Measurements from ENCODE around the gene RBM27. TPM values are rescaled to one million over a fixed set of nuclear protein-coding genes. Genes with fewer than 3 reads are reported as not detected.
"Not testable (repeated sequence)": the region's sequence is repeated elsewhere in the genome, so short reads cannot be mapped to it uniquely, and the experiment has no call there.

The RBM27 gene
- total RNA-seq, 1 experiment from 2014 or later = 24.8 TPM

DNA sequence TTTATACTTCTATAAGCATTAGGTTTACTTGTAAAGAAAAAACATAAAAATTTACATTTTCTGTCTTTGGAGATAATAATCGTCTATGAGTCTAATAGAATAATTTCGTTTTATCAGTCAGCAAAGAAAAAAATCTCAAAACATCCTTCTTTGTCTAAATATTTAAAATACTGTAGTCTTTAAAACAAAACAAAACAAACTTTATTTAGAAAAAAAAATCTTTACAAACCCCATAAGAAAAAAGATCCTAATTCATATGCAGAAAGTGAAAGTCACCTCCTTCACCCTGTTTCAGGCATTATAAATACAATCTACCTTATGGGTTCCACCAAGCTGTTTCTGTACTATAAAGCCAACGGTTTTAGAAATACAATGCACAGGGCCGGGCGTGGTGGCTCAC lies 26.6 kb upstream of the RBM27 start:
- Histone ChIP-seq H3K9me3 (ENCODE audit: low read length) (no peaks in the 10 kb centered on the region), H3K9ac (ENCODE audit: low read length) (no peak overlapping the region), H3K36me3 (ENCODE audit: insufficient read depth, low read length) (peaks cover 34% of the 10 kb centered on the region), H2AFZ (ENCODE audit: low read length) (no peak overlapping the region), H3K27ac (ENCODE audit: low read length) (no peak overlapping the region), H3K4me3 (ENCODE audit: low read length) (no peak overlapping the region), H4K20me1 (ENCODE audit: insufficient read depth, low read depth, low read length) (no peaks in the 10 kb centered on the region), H3K4me1 (ENCODE audit: low read length) (peaks cover 12% of the 10 kb centered on the region), H3K27me3 (ENCODE audit: low read length) (no peaks in the 10 kb centered on the region), H3K4me2 (ENCODE audit: low read depth, low read length, poor library complexity, severe bottlenecking) (no peak overlapping the region), H3K79me2 (ENCODE audit: low read length) (peaks cover 56% of the 10 kb centered on the region), H3K9me2 (replicated peaks; ENCODE audit: insufficient read depth, low read length) (no peaks in the 10 kb centered on the region; the same call in 1 of the 2 replicates)
- no peak for DNase-seq

DNA sequence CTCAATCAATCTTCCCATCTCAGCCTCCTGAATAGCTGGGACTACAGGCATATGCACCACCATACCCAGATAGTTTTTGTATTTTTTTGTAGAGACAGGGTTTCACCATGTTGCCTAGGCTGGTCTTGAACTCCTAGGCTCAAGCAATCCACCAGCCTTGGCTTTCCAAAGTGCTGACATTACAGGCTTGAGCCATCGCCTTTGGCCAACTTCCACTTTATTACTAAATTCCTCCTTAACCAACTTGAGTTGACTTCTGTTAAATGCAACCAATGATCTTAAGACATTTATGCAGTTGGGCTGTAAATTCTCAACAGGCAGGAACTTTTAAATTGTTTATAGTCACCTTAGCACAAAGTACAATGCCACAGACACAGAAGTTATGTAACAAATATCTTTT lies 23.7 kb upstream of the RBM27 start:
- no peaks in the 10 kb centered on the region for H4K20me1 ChIP-seq (ENCODE audit: insufficient read depth, low read depth, low read length)
- H3K9me3 ChIP-seq (ENCODE audit: low read length) = no peaks in the 10 kb centered on the region
- peaks cover 20% of the 10 kb centered on the region for H3K36me3 ChIP-seq (ENCODE audit: insufficient read depth, low read length)
- peaks cover 55% of the 10 kb centered on the region for H3K79me2 ChIP-seq (ENCODE audit: low read length)
- no peaks in the 10 kb centered on the region for H3K27me3 ChIP-seq (ENCODE audit: low read length)
- peaks cover 18% of the 10 kb centered on the region for H3K4me1 ChIP-seq (ENCODE audit: low read length)
- no peak overlapping the region for H3K4me3 ChIP-seq (ENCODE audit: low read length)
- DNase-seq = no peak
- no peak overlapping the region for H3K9ac ChIP-seq (ENCODE audit: low read length)
- H2AFZ ChIP-seq (ENCODE audit: low read length) = no peak overlapping the region
- no peaks in the 10 kb centered on the region; the same call in 1 of the 2 replicates for H3K9me2 ChIP-seq (replicated peaks; ENCODE audit: insufficient read depth, low read length)
- H3K27ac ChIP-seq (ENCODE audit: low read length) = no peak overlapping the region
- H3K4me2 ChIP-seq (ENCODE audit: low read depth, low read length, poor library complexity, severe bottlenecking) = peak overlapping the region; percentile 93

DNA sequence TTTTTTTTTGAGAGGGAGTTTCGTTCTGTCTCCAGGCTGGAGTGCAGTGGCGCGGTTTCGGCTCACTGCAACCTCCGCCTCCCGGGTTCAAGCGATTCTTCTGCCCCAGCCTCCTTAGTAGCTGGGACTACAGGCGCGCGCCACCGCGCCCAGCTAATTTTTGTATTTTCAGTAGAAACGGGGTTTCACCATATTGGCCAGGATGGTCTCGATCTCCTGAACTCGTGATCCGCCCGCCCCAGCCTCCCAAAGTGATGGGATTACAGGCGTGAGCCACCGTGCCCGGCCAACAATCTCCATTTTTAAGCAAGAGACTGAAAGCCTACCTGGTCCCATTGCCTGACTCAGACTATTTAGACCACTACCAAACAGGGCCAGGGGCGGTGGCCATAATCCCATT lies 20.0 kb upstream of the RBM27 start:
- not testable (repeated sequence) for H3K9me3 ChIP-seq (ENCODE audit: low read length); H3K36me3 ChIP-seq (ENCODE audit: insufficient read depth, low read length); H3K27me3 ChIP-seq (ENCODE audit: low read length); H3K27ac ChIP-seq (ENCODE audit: low read length); H2AFZ ChIP-seq (ENCODE audit: low read length); DNase-seq; H4K20me1 ChIP-seq (ENCODE audit: insufficient read depth, low read depth, low read length); H3K9me2 ChIP-seq (replicated peaks; ENCODE audit: insufficient read depth, low read length)
- Histone ChIP-seq H3K4me2 (ENCODE audit: low read depth, low read length, poor library complexity, severe bottlenecking) (peak overlapping the region; percentile 91), H3K4me1 (ENCODE audit: low read length) (peaks cover 18% of the 10 kb centered on the region), H3K79me2 (ENCODE audit: low read length) (peaks cover 40% of the 10 kb centered on the region), H3K9ac (ENCODE audit: low read length) (peak overlapping the region; percentile 77; the same call in 1 of the 2 replicates), H3K4me3 (ENCODE audit: low read length) (peak overlapping the region; percentile 86)

DNA sequence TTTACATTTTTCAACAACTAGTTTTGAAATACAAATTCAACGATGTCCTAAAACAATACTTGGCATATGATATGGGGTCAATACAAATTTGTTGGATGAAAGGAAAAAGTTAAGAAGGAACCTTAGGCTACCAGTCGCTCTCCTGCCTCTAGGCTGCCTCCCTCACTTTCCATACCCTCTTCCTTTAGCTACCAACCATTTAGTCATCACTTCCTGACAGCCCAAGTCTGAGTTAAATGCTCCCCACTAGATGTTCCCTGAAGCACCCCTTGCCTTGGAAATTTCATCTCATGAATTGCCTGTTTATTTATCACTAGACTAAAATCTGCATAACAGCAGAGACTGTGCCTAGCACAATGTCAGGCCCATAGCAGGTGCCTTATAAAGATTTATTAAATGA lies 18.2 kb upstream of the RBM27 start:
- H3K9me2 ChIP-seq (replicated peaks; ENCODE audit: insufficient read depth, low read length) = no peaks in the 10 kb centered on the region
- H3K36me3 ChIP-seq (ENCODE audit: insufficient read depth, low read length) = peaks cover 6% of the 10 kb centered on the region; the same call in 1 of the 2 replicates
- H3K4me1 ChIP-seq (ENCODE audit: low read length) = peaks cover 18% of the 10 kb centered on the region
- H3K9me3 ChIP-seq (ENCODE audit: low read length) = no peaks in the 10 kb centered on the region
- no peak overlapping the region for H3K4me2 ChIP-seq (ENCODE audit: low read depth, low read length, poor library complexity, severe bottlenecking)
- peaks cover 22% of the 10 kb centered on the region for H3K79me2 ChIP-seq (ENCODE audit: low read length)
- no peak overlapping the region for H2AFZ ChIP-seq (ENCODE audit: low read length)
- no peak overlapping the region for H3K27ac ChIP-seq (ENCODE audit: low read length)
- DNase-seq = no peak
- no peaks in the 10 kb centered on the region for H3K27me3 ChIP-seq (ENCODE audit: low read length)
- no peak overlapping the region for H3K9ac ChIP-seq (ENCODE audit: low read length)
- no peaks in the 10 kb centered on the region for H4K20me1 ChIP-seq (ENCODE audit: insufficient read depth, low read depth, low read length)
- no peak overlapping the region for H3K4me3 ChIP-seq (ENCODE audit: low read length)

DNA sequence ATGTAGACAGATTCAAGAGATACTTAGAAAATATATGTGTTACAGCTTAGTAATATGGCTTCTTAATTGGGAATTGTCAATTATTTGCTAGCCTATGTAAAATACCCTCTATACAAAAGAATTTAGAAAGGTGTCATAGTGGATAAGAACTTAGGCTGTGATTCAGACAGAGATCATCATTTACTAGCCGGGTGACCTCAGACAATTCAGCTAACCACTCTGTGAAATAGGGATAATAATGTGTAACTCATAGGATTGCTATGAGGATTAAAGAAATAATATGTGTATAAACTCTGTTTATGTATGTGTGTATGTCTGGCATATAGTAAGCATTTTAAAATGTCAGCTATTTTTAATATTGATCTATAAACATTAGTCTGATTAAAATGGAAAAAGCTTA lies 15.0 kb upstream of the RBM27 start:
- Histone ChIP-seq H3K4me2 (ENCODE audit: low read depth, low read length, poor library complexity, severe bottlenecking) (no peak overlapping the region), H2AFZ (ENCODE audit: low read length) (no peak overlapping the region), H3K9me2 (replicated peaks; ENCODE audit: insufficient read depth, low read length) (no peaks in the 10 kb centered on the region), H3K4me3 (ENCODE audit: low read length) (no peak overlapping the region), H3K9ac (ENCODE audit: low read length) (no peak overlapping the region), H3K9me3 (ENCODE audit: low read length) (no peaks in the 10 kb centered on the region), H3K4me1 (ENCODE audit: low read length) (no peaks in the 10 kb centered on the region), H3K79me2 (ENCODE audit: low read length) (no peaks in the 10 kb centered on the region), H3K27ac (ENCODE audit: low read length) (no peak overlapping the region), H4K20me1 (ENCODE audit: insufficient read depth, low read depth, low read length) (no peaks in the 10 kb centered on the region), H3K27me3 (ENCODE audit: low read length) (no peaks in the 10 kb centered on the region), H3K36me3 (ENCODE audit: insufficient read depth, low read length) (no peaks in the 10 kb centered on the region)
- DNase-seq = no peak

DNA sequence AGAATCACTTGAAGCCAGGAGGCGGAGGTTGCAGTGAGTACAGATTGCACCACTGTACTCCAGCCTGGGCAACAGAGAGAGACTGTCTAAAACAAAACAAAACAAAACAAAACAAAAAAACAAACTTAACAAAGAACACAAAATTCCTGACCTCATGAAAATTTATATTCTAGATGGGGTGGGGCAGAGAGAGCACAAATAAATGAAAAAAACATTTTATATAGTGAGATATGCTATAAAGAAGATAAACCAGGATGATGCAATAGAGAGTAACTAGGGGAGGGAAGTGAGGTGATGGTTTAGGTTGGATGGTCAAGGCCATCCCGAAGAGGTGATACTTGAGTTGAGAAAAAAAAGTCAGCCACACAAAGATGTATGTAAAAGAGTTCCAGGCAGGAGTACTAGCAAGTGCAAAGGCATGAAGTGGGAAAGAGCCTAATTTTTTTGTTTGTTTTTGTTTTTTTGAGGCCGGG lies 10.8 kb upstream of the RBM27 start:
- no peaks in the 10 kb centered on the region for H3K9me2 ChIP-seq (replicated peaks; ENCODE audit: insufficient read depth, low read length)
- no peak overlapping the region for H3K9ac ChIP-seq (ENCODE audit: low read length)
- H3K27me3 ChIP-seq (ENCODE audit: low read length) = no peaks in the 10 kb centered on the region
- no peak overlapping the region for H3K4me2 ChIP-seq (ENCODE audit: low read depth, low read length, poor library complexity, severe bottlenecking)
- no peaks in the 10 kb centered on the region for H3K79me2 ChIP-seq (ENCODE audit: low read length)
- H3K27ac ChIP-seq (ENCODE audit: low read length) = no peak overlapping the region
- H3K4me3 ChIP-seq (ENCODE audit: low read length) = no peak overlapping the region
- H4K20me1 ChIP-seq (ENCODE audit: insufficient read depth, low read depth, low read length) = no peaks in the 10 kb centered on the region
- H2AFZ ChIP-seq (ENCODE audit: low read length) = no peak overlapping the region
- DNase-seq = no peak
- peaks cover 7% of the 10 kb centered on the region for H3K4me1 ChIP-seq (ENCODE audit: low read length)
- no peaks in the 10 kb centered on the region for H3K9me3 ChIP-seq (ENCODE audit: low read length)
- no peaks in the 10 kb centered on the region for H3K36me3 ChIP-seq (ENCODE audit: insufficient read depth, low read length)

DNA sequence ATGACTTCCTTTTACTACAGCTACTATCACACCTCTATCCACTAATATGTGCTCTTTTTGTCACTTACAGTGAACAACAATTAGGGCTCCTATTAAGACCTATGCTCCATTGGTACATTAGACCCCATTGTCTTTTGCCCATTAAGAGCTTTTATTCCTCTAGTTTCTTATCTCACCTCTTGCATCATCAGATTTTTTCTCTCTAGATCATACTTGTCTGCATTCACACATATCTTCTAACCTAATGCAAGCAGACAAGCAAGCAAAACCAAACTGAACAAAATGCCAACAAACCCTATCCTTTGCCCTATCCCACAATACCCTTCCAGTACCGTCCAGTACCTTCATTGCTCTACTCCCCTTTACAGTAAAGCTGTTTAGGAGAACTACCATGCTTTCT lies 10.1 kb upstream of the RBM27 start:
- Histone ChIP-seq H3K9ac (ENCODE audit: low read length) (no peak overlapping the region), H3K27me3 (ENCODE audit: low read length) (no peaks in the 10 kb centered on the region), H4K20me1 (ENCODE audit: insufficient read depth, low read depth, low read length) (no peaks in the 10 kb centered on the region), H3K79me2 (ENCODE audit: low read length) (no peaks in the 10 kb centered on the region), H3K36me3 (ENCODE audit: insufficient read depth, low read length) (no peaks in the 10 kb centered on the region), H2AFZ (ENCODE audit: low read length) (no peak overlapping the region), H3K4me3 (ENCODE audit: low read length) (no peak overlapping the region), H3K9me3 (ENCODE audit: low read length) (no peaks in the 10 kb centered on the region), H3K4me2 (ENCODE audit: low read depth, low read length, poor library complexity, severe bottlenecking) (no peak overlapping the region), H3K4me1 (ENCODE audit: low read length) (peaks cover 7% of the 10 kb centered on the region), H3K27ac (ENCODE audit: low read length) (no peak overlapping the region), H3K9me2 (replicated peaks; ENCODE audit: insufficient read depth, low read length) (no peaks in the 10 kb centered on the region)
- DNase-seq = no peak

DNA sequence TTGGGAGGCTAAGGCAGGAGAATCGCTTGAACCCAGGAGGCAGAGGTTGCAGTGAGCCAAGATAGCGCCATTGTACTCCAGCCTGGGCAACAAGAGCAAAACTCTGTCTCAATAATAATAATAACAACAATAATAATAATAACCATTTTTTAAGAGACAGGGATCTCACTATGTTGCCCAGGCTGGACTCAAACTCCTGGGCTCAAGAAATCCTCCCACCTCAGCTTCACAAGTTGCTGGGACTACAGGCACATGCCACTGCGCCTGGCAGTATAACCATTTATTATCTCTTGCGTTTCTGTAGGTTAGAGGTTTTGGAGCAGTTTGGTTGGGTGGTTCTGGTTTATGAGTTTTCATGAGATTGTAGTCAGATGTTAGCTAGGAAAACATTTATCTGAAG lies 8.4 kb upstream of the RBM27 start:
- not testable (repeated sequence) for H3K79me2 ChIP-seq (ENCODE audit: low read length); H3K9me2 ChIP-seq (replicated peaks; ENCODE audit: insufficient read depth, low read length); DNase-seq; H3K4me3 ChIP-seq (ENCODE audit: low read length); H3K9ac ChIP-seq (ENCODE audit: low read length); H3K4me2 ChIP-seq (ENCODE audit: low read depth, low read length, poor library complexity, severe bottlenecking); H3K4me1 ChIP-seq (ENCODE audit: low read length); H2AFZ ChIP-seq (ENCODE audit: low read length); H3K36me3 ChIP-seq (ENCODE audit: insufficient read depth, low read length); H3K27me3 ChIP-seq (ENCODE audit: low read length); H3K27ac ChIP-seq (ENCODE audit: low read length); H4K20me1 ChIP-seq (ENCODE audit: insufficient read depth, low read depth, low read length); H3K9me3 ChIP-seq (ENCODE audit: low read length)
